ENCODE measurements around the gene ST8SIA6. TPM values are rescaled to one million over a fixed set of nuclear protein-coding genes. Genes with fewer than 3 reads are reported as not detected.

ST8SIA6 gene
- total RNA-seq, 4 donors from 2014 or later = 0.45 to 5.6 (median 1.5) TPM

GRCh38 chr10:17494626-17495260 lies 40.3 kb upstream of the ST8SIA6 start:
- no peaks in the 10 kb centered on the region for H3K4me1 ChIP-seq
- H3K4me3 ChIP-seq (replicated peaks in 1 of 3) = no peak overlapping the region
- no peaks in the 10 kb centered on the region for H3K9me3 ChIP-seq
- H3K27me3 ChIP-seq = no peaks in the 10 kb centered on the region
- intact Hi-C loops (cut with DNase I) = no loop called here
- WGBS, 2 donors = 59 to 72% methylated on average over 6 of the region's 6 CpGs
- H3K36me3 ChIP-seq = no peaks in the 10 kb centered on the region
- no peak overlapping the region for H3K27ac ChIP-seq
- no peak for TF ChIP-seq POLR2A (IDR thresholded peaks at IDR 0.05)
- no peak for TF ChIP-seq CTCF (IDR thresholded peaks at IDR 0.05)
- no peak for DNase-seq

GRCh38 chr10:17488848-17489247 lies 34.5 kb upstream of the ST8SIA6 start:
- H3K4me3 ChIP-seq (replicated peaks in 1 of 3) = no peak overlapping the region
- H3K9me3 ChIP-seq = no peaks in the 10 kb centered on the region
- no peaks in the 10 kb centered on the region for H3K36me3 ChIP-seq
- no peak for TF ChIP-seq POLR2A (IDR thresholded peaks at IDR 0.05)
- no peak for TF ChIP-seq CTCF (IDR thresholded peaks at IDR 0.05)
- WGBS, 2 donors = 51 to 62% methylated on average over 6 of the region's 6 CpGs
- intact Hi-C loops (cut with DNase I) = no loop called here
- H3K4me1 ChIP-seq = no peaks in the 10 kb centered on the region
- no peaks in the 10 kb centered on the region for H3K27me3 ChIP-seq
- no peak overlapping the region for H3K27ac ChIP-seq
- no peak for DNase-seq

GRCh38 chr10:17483079-17483478 lies 28.7 kb upstream of the ST8SIA6 start:
- TF ChIP-seq CTCF (IDR thresholded peaks at IDR 0.05) = no peak
- WGBS, 2 donors = 82 to 87% methylated on average over 6 of the region's 6 CpGs
- intact Hi-C loops (cut with DNase I) = no loop called here
- no peaks in the 10 kb centered on the region for H3K9me3 ChIP-seq
- no peaks in the 10 kb centered on the region for H3K36me3 ChIP-seq
- no peaks in the 10 kb centered on the region for H3K27me3 ChIP-seq
- no peak for DNase-seq
- no peak overlapping the region for H3K27ac ChIP-seq
- no peak overlapping the region for H3K4me3 ChIP-seq (replicated peaks in 1 of 3)
- H3K4me1 ChIP-seq = no peaks in the 10 kb centered on the region

GRCh38 chr10:17479822-17480221 lies 25.4 kb upstream of the ST8SIA6 start:
- no peaks in the 10 kb centered on the region for H3K4me1 ChIP-seq
- TF ChIP-seq CTCF (IDR thresholded peaks at IDR 0.05) (no peak), POLR2A (IDR thresholded peaks at IDR 0.05) (no peak)
- no peaks in the 10 kb centered on the region for H3K9me3 ChIP-seq
- no peak for DNase-seq
- no peaks in the 10 kb centered on the region for H3K27me3 ChIP-seq
- no peaks in the 10 kb centered on the region for H3K36me3 ChIP-seq
- WGBS, 2 donors = 71 to 75% methylated on average over 3 of the region's 3 CpGs
- intact Hi-C loops (cut with DNase I) = no loop called here
- H3K27ac ChIP-seq = no peak overlapping the region
- H3K4me3 ChIP-seq (replicated peaks in 1 of 3) = no peak overlapping the region

- no peak for TF ChIP-seq CTCF (IDR thresholded peaks at IDR 0.05)
- no peak for TF ChIP-seq POLR2A (IDR thresholded peaks at IDR 0.05)
- WGBS, 2 donors = 85 to 89% methylated on average over 4 of the region's 4 CpGs
- intact Hi-C loops (cut with DNase I) = no loop called here
- no peak overlapping the region for H3K27ac ChIP-seq
- no peak overlapping the region for H3K4me3 ChIP-seq (replicated peaks in 1 of 3)
- no peaks in the 10 kb centered on the region for H3K36me3 ChIP-seq
- H3K4me1 ChIP-seq = no peaks in the 10 kb centered on the region
- no peaks in the 10 kb centered on the region for H3K27me3 ChIP-seq
- no peak for DNase-seq
- H3K9me3 ChIP-seq = no peaks in the 10 kb centered on the region
Measured at GRCh38 chr10:17479015-17479615, 24.7 kb upstream of the ST8SIA6 start.
